ENCODE measurements around the gene SLC5A5.

DNA sequence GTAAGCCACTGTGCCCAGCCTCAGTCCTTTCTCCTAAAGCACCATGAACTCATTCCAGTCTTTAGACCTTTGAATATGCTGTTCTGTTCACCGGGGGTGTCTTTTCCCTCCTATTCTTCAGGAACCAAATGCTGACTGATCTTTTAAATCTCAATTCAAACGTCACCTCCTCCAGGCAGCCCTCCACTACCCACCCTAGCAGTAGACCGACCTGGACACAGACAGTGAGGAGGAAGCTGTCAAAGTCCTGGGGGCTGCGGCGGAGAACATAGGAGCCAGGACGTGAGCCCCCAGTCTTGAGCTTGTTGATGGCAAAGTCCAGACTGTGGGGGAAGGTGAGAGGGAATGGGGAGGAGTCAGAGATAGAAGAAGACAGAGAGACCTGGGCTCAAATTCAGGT lies 31.7 kb upstream of the SLC5A5 start:
- TF ChIP-seq MAFK (IDR thresholded peaks at IDR 0.05; ENCODE audit: low read depth, low read length) (no peak), POLR2A (IDR thresholded peaks at IDR 0.05; ENCODE audit: low read depth, low read length) (no peak)
